CD14-positive monocyte (primary cell): ENCODE data around the gene KIF5C. TPM values are rescaled to one million over a fixed set of nuclear protein-coding genes. Genes with fewer than 3 reads are reported as not detected.

Source experiments
- DNase-seq, 3 donors: peaks; one replicate each; pipeline ENCODE4 v3.0.0-alpha.2; 2011 to 2022
- H2AFZ ChIP-seq: 2 replicates; pipeline ENCODE4 v1.6.0; 2012; ENCODE audit warnings: mild to moderate bottlenecking, low read depth, low read length, inconsistent platforms; ENCODE audit not compliant: insufficient read depth, poor library complexity, severe bottlenecking
- H3K27ac ChIP-seq, 2 donors: 1 replicate in 1 of 2; 2 replicates in 1 of 2; pipeline ENCODE4 v1.5.1; 2012 to 2013; ENCODE audit warnings: low read length in 2 of 2, control low read depth in 1 of 2, inconsistent platforms in 1 of 2, low read depth in 1 of 2, mild to moderate bottlenecking in 1 of 2
- H3K27me3 ChIP-seq, 2 donors: one replicate each; pipeline versions ENCODE4 v1.6.0 to v1.6.1; 2011 to 2013; ENCODE audit warnings: low read length in 2 of 2; ENCODE audit not compliant: control insufficient read depth in 2 of 2, insufficient read depth in 2 of 2
- H3K36me3 ChIP-seq, 2 donors: replicated peaks in 1 of 2; 1 replicate in 1 of 2; 2 replicates in 1 of 2; pipeline versions ENCODE4 v1.5.1 to v1.6.1; 2012 to 2013; ENCODE audit warnings: low read length in 2 of 2, control low read depth in 1 of 2, inconsistent platforms in 1 of 2, mild to moderate bottlenecking in 1 of 2; ENCODE audit not compliant: insufficient read depth in 2 of 2, control insufficient read depth in 1 of 2
- H3K4me1 ChIP-seq, 2 donors: 1 replicate in 1 of 2; 2 replicates in 1 of 2; pipeline versions ENCODE4 v1.5.1 to v1.6.1; 2012 to 2013; ENCODE audit warnings: low read length in 2 of 2, control low read depth in 1 of 2, inconsistent platforms in 1 of 2, mild to moderate bottlenecking in 1 of 2, moderate library complexity in 1 of 2; ENCODE audit not compliant: insufficient read depth in 2 of 2, control insufficient read depth in 1 of 2
- H3K4me2 ChIP-seq: replicated peaks from 2 replicates; pipeline ENCODE3; 2012; ENCODE audit warnings: low read length, moderate library complexity, mild to moderate bottlenecking; ENCODE audit not compliant: poor library complexity, severe bottlenecking; ENCODE audit errors: extremely low read depth
- H3K4me3 ChIP-seq, 3 experiments: fragments of 200-600 bp in 1 of 3; sonication (generic) in 1 of 3; replicated peaks in 1 of 3; 1 replicate in 2 of 3; 2 replicates in 1 of 3; pipeline ENCODE4 v1.5.1; 2011 to 2013; ENCODE audit warnings: low read length in 3 of 3, mild to moderate bottlenecking in 3 of 3, control low read depth in 2 of 3, low read depth in 2 of 3, inconsistent platforms in 1 of 3, moderate library complexity in 1 of 3
- H3K79me2 ChIP-seq: 2 replicates; pipeline ENCODE4 v1.6.0; 2012; ENCODE audit warnings: mild to moderate bottlenecking, control low read depth, inconsistent platforms, low read length, moderate library complexity; ENCODE audit not compliant: insufficient read depth
- H3K9ac ChIP-seq: 2 replicates; pipeline ENCODE4 v1.6.0; 2017; ENCODE audit warnings: low read length, mild to moderate bottlenecking; ENCODE audit not compliant: insufficient read depth, poor library complexity, severe bottlenecking
- H3K9me3 ChIP-seq, 2 donors: replicated peaks in 1 of 2; 1 replicate in 1 of 2; 2 replicates in 1 of 2; pipeline versions ENCODE4 v1.5.1 to v1.6.1; 2012 to 2013; ENCODE audit warnings: low read length in 2 of 2, control low read depth in 1 of 2; ENCODE audit not compliant: control insufficient read depth in 1 of 2, insufficient read depth in 1 of 2
- H4K20me1 ChIP-seq: 2 replicates; pipeline ENCODE4 v1.6.0; 2012; ENCODE audit warnings: mild to moderate bottlenecking, low read length, control low read depth, moderate library complexity; ENCODE audit not compliant: insufficient read depth
- H3K27ac Mint-ChIP-seq, 7 donors: one replicate each; pipeline ENCODE4 v1.8.0; 2020; ENCODE audit warnings: mild to moderate bottlenecking in 7 of 7, mixed read lengths in 7 of 7, moderate library complexity in 6 of 7, inconsistent platforms in 2 of 7
- H3K27me3 Mint-ChIP-seq, 3 donors: one replicate each; pipeline ENCODE4 v1.8.0; 2021 to 2022; ENCODE audit warnings: low read depth in 3 of 3, mild to moderate bottlenecking in 3 of 3, mixed read lengths in 3 of 3, moderate library complexity in 3 of 3, inconsistent platforms in 1 of 3
- H3K36me3 Mint-ChIP-seq, 2 donors: one replicate each; pipeline ENCODE4 v1.8.0; 2020; ENCODE audit warnings: mixed read lengths in 2 of 2, inconsistent platforms in 1 of 2, mild to moderate bottlenecking in 1 of 2
- H3K4me1 Mint-ChIP-seq: one replicate; pipeline ENCODE4 v1.8.0; 2020; ENCODE audit warnings: mild to moderate bottlenecking, mixed read lengths
- H3K4me3 Mint-ChIP-seq, 2 donors: one replicate each; pipeline ENCODE4 v1.8.0; 2020; ENCODE audit warnings: mild to moderate bottlenecking in 2 of 2, mixed read lengths in 2 of 2, moderate library complexity in 1 of 2
- H3K9me3 Mint-ChIP-seq, 7 donors: one replicate each; pipeline ENCODE4 v1.8.0; 2020 to 2022; ENCODE audit warnings: mixed read lengths in 7 of 7, mild to moderate bottlenecking in 6 of 7, moderate library complexity in 6 of 7, inconsistent platforms in 2 of 7
- CTCF ChIP-seq: fragments of 200-600 bp; IDR thresholded peaks from one replicate; pipeline ENCODE4 v1.8.0; 2022; ENCODE audit warnings: antibody characterized with exemption, mild to moderate bottlenecking
- WGBS: methylation state at CpG from one replicate; pipeline ENCODE4 v1.1.5; 2013; ENCODE audit warnings: missing lambda C conversion rate; ENCODE audit not compliant: insufficient coverage; 5-methylcytosine and 5-hydroxymethylcytosine counted together
- intact Hi-C, 2 donors: fragments of 100-400 bp; cut with micrococcal nuclease; formaldehyde crosslinking; loops; one replicate each; pipeline versions ENCODE4 v1.15.0 to v1.15.1; 2023
- polyA minus RNA-seq: library from RNA; depleted of rRNA, polyadenylated mRNA; stranded (reverse); fragments of >200 nt; gene quantifications from 2 replicates; pipeline ENCODE4 v1.2.3, GENCODE V29; 2012
- polyA plus RNA-seq, 3 donors: library from polyadenylated mRNA; depleted of rRNA in 1 of 3; unstranded in 2 of 3; stranded (reverse) in 1 of 3; fragments of 300-500 nt in 2 of 3; fragments of >200 nt in 1 of 3; fragmentation: Illumina TruSeq in 2 of 3; gene quantifications; 1 replicate in 2 of 3; 2 replicates in 1 of 3; pipeline ENCODE4 v1.2.3, GENCODE V29; 2012 to 2021
- total RNA-seq, 12 experiments: library from RNA in 1 of 12; stranded (reverse) in 1 of 12; fragments of 120-200 nt in 1 of 12; gene quantifications; one replicate each; pipeline ENCODE4 v1.2.4 and lab custom pipeline; 2013 to 2026; ENCODE audit warnings: mixed read lengths in 6 of 12, inconsistent platforms in 1 of 12

KIF5C gene
- 0.13 TPM for total RNA-seq (2013)
- polyA plus RNA-seq (under 1 TPM in 1 of 3 donors, not detected in 2; 0.04 TPM), polyA minus RNA-seq (not detected in 2 replicates), total RNA-seq (lab: John Stamatoyannopoulos, UW) (0.56 to 18.3 (median 1.2) reads per million in 11 experiments)

- no peak within 1 kb of the TSS for H2AFZ ChIP-seq
- peak within 1 kb of the TSS; percentile 48 to 75 for H3K4me3 Mint-ChIP-seq
- H3K9me3 Mint-ChIP-seq = peaks cover 0 to 18% (median 11%) of the 10 kb centered on the region in 7 donors
- H3K27me3 Mint-ChIP-seq = peaks cover 58 to 82% (median 65%) of the 10 kb centered on the region in 3 donors
- H3K9ac ChIP-seq = no peak within 1 kb of the TSS
- no peaks in the 10 kb centered on the region for H3K79me2 ChIP-seq
- H3K9me3 ChIP-seq = peaks cover 7 to 17% of the 10 kb centered on the region in 2 donors
- no peaks in the 10 kb centered on the region for H3K36me3 ChIP-seq
- intact Hi-C loops = no loop called here
- H3K4me2 ChIP-seq = peak within 1 kb of the TSS; percentile 42
- peaks cover 2 to 4% of the 10 kb centered on the region in 2 donors for H3K36me3 Mint-ChIP-seq
- DNase-seq = peak in 2 of 3 donors; percentile 23 to 41
- H3K27ac ChIP-seq = no peak within 1 kb of the TSS
- peaks cover 63 to 73% of the 10 kb centered on the region in 2 donors for H3K27me3 ChIP-seq
- WGBS = under 1% methylated on average over 39 of the region's 39 CpGs
- H3K27ac Mint-ChIP-seq = peak within 1 kb of the TSS in 1 of 7 donors; percentile 54
- no peak within 1 kb of the TSS for H3K4me3 ChIP-seq
- H3K4me1 Mint-ChIP-seq = peaks cover 22% of the 10 kb centered on the region
- no peak for TF ChIP-seq CTCF
- H3K4me1 ChIP-seq = peaks cover 12 to 28% of the 10 kb centered on the region in 2 donors
- no peaks in the 10 kb centered on the region for H4K20me1 ChIP-seq
Measured at GRCh38 chr2:148874868-148875341, at the start of gene KIF5C. TSS of gene KIF5C (plus strand) at chr2:148875227. CDS start at chr2:148875618, 391 bp downstream.

- no peak for DNase-seq
- Mint-ChIP-seq H3K36me3 (no peaks in the 10 kb centered on the region), H3K27ac (no peak overlapping the region), H3K4me3 (no peak overlapping the region), H3K27me3 (peaks cover 0 to 2% (median 0%) of the 10 kb centered on the region in 3 donors), H3K4me1 (no peaks in the 10 kb centered on the region), H3K9me3 (peaks cover 0 to 4% (median 2%) of the 10 kb centered on the region in 7 donors)
- no peaks in the 10 kb centered on the region for H3K79me2 ChIP-seq
- no peaks in the 10 kb centered on the region for H3K4me1 ChIP-seq
- no peaks in the 10 kb centered on the region for H3K27me3 ChIP-seq
- no peak overlapping the region for H3K27ac ChIP-seq
- H3K4me2 ChIP-seq = no peak overlapping the region
- H3K9ac ChIP-seq = no peak overlapping the region
- no peaks in the 10 kb centered on the region for H3K36me3 ChIP-seq
- TF ChIP-seq CTCF = no peak
- H3K4me3 ChIP-seq = no peak overlapping the region
- H3K9me3 ChIP-seq = no peaks in the 10 kb centered on the region
- no peak overlapping the region for H2AFZ ChIP-seq
- H4K20me1 ChIP-seq = no peaks in the 10 kb centered on the region
- intact Hi-C loops = no loop called here
Measured at GRCh38 chr2:148826791-148827190, 48.2 kb upstream of the KIF5C start.
